Activated naive CD4-positive, alpha-beta T cell treated with anti-CD3 and anti-CD28 coated beads, Interleukin-2, amount 10 ng/mL, durations not matched to agents 7 days and 5 days (primary cell): ENCODE data around the gene SPDL1.

ENCODE experiments used
- CTCF ChIA-PET: fragments of 350-600 bp; sonication (Branson Sonifier 250); formaldehyde crosslinking; loops from one replicate; lab custom pipeline; 2021; ENCODE audit warnings: antibody characterized with exemption; lab: Charles Lee
- DNase-seq: peaks from one replicate; pipeline ENCODE4 v3.0.0-alpha.2; 2020
- H3K27ac Mint-ChIP-seq: one replicate; pipeline ENCODE4 v1.8.0; 2021; ENCODE audit warnings: mild to moderate bottlenecking, moderate library complexity, mixed read lengths
- H3K27me3 Mint-ChIP-seq: one replicate; pipeline ENCODE4 v1.8.0; 2021; ENCODE audit warnings: mild to moderate bottlenecking, mixed read lengths
- H3K36me3 Mint-ChIP-seq: one replicate; pipeline ENCODE4 v1.8.0; 2021; ENCODE audit warnings: mixed read lengths
- H3K4me1 Mint-ChIP-seq: one replicate; pipeline ENCODE4 v1.8.0; 2021; ENCODE audit warnings: mixed read lengths
- H3K4me3 Mint-ChIP-seq: one replicate; pipeline ENCODE4 v1.8.0; 2021; ENCODE audit warnings: mild to moderate bottlenecking, moderate library complexity, mixed read lengths
- H3K9me3 Mint-ChIP-seq: one replicate; pipeline ENCODE4 v1.8.0; 2021; ENCODE audit warnings: mixed read lengths

Gene SPDL1

GRCh38 chr5:169650701-169651331 lies 67.2 kb downstream of the SPDL1 start:
- Mint-ChIP-seq H3K4me1 (peaks cover 98% of the 10 kb centered on the region), H3K36me3 (peaks cover 79% of the 10 kb centered on the region), H3K9me3 (no peaks in the 10 kb centered on the region), H3K27ac (peak overlapping the region; percentile 93), H3K27me3 (no peaks in the 10 kb centered on the region), H3K4me3 (peak overlapping the region; percentile 61)
- CTCF ChIA-PET = interaction anchor here (1.5 kb wide), 1 partner anchor 9 kb away, joined by 3 read pairs; no protein-coding TSS in a partner anchor
- DNase-seq = no peak

- Mint-ChIP-seq H3K27me3 (no peaks in the 10 kb centered on the region), H3K4me1 (peaks cover 98% of the 10 kb centered on the region), H3K9me3 (no peaks in the 10 kb centered on the region), H3K27ac (peak overlapping the region; percentile 93), H3K4me3 (peak overlapping the region; percentile 61), H3K36me3 (peaks cover 79% of the 10 kb centered on the region)
- CTCF ChIA-PET = interaction anchor here (1.5 kb wide), 1 partner anchor 10 kb away, joined by 3 read pairs; no protein-coding TSS in a partner anchor
- DNase-seq = no peak
These were observed 68.0 kb downstream of the SPDL1 start for GRCh38 chr5:169651526-169651925.

DNA sequence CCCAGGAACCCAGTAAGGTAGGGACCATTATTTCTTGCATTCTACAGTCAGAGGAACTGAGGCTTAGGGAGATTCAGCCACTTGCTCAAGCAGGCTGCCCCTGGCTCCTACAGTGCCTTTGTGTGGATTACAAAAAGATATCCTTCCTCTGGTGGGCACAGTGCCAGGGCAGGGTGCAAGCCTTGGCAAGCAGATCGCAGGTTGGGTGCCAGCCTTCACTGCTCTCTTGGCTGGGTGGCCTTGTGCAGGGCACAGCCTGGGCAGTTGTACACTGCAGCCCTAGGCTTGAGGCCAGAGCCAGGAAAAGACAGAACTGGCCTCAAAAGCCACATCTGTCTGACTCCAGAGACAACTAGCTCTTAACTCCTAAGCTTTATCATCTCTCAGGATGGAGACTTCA lies 68.5 kb downstream of the SPDL1 start:
- no peak overlapping the region for H3K4me3 Mint-ChIP-seq
- peaks cover 80% of the 10 kb centered on the region for H3K36me3 Mint-ChIP-seq
- no peaks in the 10 kb centered on the region for H3K9me3 Mint-ChIP-seq
- no peaks in the 10 kb centered on the region for H3K27me3 Mint-ChIP-seq
- CTCF ChIA-PET = interaction anchor here (1.0 kb wide), 1 partner anchor 19 kb away, joined by 3 read pairs; no protein-coding TSS in a partner anchor
- H3K27ac Mint-ChIP-seq = peak overlapping the region; percentile 51
- DNase-seq = no peak
- H3K4me1 Mint-ChIP-seq = peaks cover 98% of the 10 kb centered on the region

DNA sequence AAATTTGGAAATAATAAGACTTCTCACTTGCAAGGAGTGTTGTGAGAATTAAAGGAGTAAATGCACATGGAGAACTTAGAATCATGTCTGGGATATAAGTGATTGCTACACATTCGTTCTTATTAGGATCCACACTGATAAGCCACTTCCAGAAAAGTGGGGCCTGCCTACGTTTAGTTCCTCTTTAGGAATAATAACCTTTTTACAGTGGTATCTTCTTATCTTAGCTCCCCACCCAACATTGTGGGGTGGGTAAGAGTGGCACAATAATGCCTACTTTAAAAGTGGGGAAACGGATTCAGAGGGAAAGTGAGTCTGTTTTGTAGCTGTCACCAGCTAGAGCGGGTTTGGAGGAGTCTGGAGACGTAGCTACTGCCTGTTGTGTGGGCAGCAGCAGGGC lies 69.5 kb downstream of the SPDL1 start:
- Mint-ChIP-seq H3K4me1 (peaks cover 94% of the 10 kb centered on the region), H3K27ac (no peak overlapping the region), H3K27me3 (no peaks in the 10 kb centered on the region), H3K4me3 (no peak overlapping the region), H3K36me3 (peaks cover 77% of the 10 kb centered on the region), H3K9me3 (no peaks in the 10 kb centered on the region)
- DNase-seq = no peak
- CTCF ChIA-PET = no interaction called here
